ENCODE measurements around the gene ACOT12.

DNA sequence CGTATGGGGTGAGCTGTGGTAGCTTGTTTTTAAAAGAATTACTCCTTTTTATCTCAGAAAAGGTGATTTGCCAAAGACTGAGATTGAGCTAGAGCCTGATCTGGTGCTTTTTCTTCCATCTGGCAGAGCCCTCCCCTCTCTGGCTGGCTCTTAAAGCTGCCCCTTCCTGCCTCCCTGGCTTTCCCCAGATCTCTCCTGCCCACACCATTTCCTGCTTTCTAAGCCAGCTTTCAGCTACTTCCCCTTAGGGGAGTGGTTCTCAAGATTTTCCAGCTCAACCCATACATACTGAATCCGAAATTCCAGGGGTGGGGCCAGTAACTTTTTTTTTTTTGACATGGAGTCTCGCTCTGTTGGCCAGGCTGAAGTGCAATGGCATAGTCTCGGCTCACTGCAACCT, 4.8 kb upstream of the ACOT12 start:
- TF ChIP-seq TP53 (CRISPR knock-in tag; IDR thresholded peaks at IDR 0.05) (no peak), MAZ (IDR thresholded peaks at IDR 0.05; ENCODE audit: borderline replicate concordance, low read depth, low read length) (no peak), POLR2A (IDR thresholded peaks at IDR 0.05; ENCODE audit: low read length) (no peak)
